GM19043 (cell line): ENCODE results near the gene SIDT2.

Experiments
- ATAC-seq: cut with Tn5 transposase; IDR thresholded peaks from one replicate; pipeline ENCODE4 v1.9.1; 2021; ENCODE audit warnings: low read depth; ENCODE audit not compliant: unreplicated experiment

SIDT2 gene

GRCh38 chr11:117239295-117239694, 60.8 kb downstream of the SIDT2 start:
- ATAC-seq, result no peak
